Astrocyte (in vitro differentiated cells and primary cell): ENCODE data around the gene SLAMF8.

Experiments used
- CTCF ChIP-seq: IDR thresholded peaks from 2 replicates; pipeline ENCODE4 v1.5.1; 2011; ENCODE audit warnings: low read depth, mild to moderate bottlenecking, inconsistent platforms, low read length, moderate library complexity; ENCODE audit not compliant: insufficient read depth
- EZH2 ChIP-seq: IDR thresholded peaks from 2 replicates; pipeline ENCODE4 v1.6.1; 2012; ENCODE audit warnings: mild to moderate bottlenecking, low read length, inconsistent platforms; ENCODE audit not compliant: insufficient read depth

GRCh38 chr1:159827102-159827490 lies 423 bp downstream of the SLAMF8 start:
- TF ChIP-seq CTCF (no peak), EZH2 (no peak)
